ENCODE data around the gene RTBDN. TPM values are rescaled to one million over a fixed set of nuclear protein-coding genes. Genes with fewer than 3 reads are reported as not detected.
A peak's percentile ranks its signal among the peaks of the same experiment; 100 is the strongest.

Gene RTBDN
- total RNA-seq, 1 donor from 2014 or later: 4.8 TPM

GRCh38 chr19:12785431-12786031 is 48.8 kb downstream of the RTBDN start:
- Mint-ChIP-seq H3K4me1 (ENCODE audit: low read depth, unreplicated experiment) (peaks cover 14% of the 10 kb centered on the region), H3K36me3 (ENCODE audit: unreplicated experiment) (no peaks in the 10 kb centered on the region), H3K9me3 (ENCODE audit: unreplicated experiment) (peaks cover 4% of the 10 kb centered on the region), H3K27me3 (ENCODE audit: unreplicated experiment) (peaks cover 6% of the 10 kb centered on the region), H3K4me3 (ENCODE audit: unreplicated experiment) (no peak overlapping the region), H3K27ac (ENCODE audit: unreplicated experiment) (no peak overlapping the region)
- no peak for TF ChIP-seq CTCF (IDR thresholded peaks at IDR 0.05; ENCODE audit: partially characterized antibody, unreplicated experiment)
- no peak for DNase-seq

- Mint-ChIP-seq H3K36me3 (ENCODE audit: unreplicated experiment) (no peaks in the 10 kb centered on the region), H3K4me3 (ENCODE audit: unreplicated experiment) (no peak overlapping the region), H3K9me3 (ENCODE audit: unreplicated experiment) (peaks cover 2% of the 10 kb centered on the region), H3K27ac (ENCODE audit: unreplicated experiment) (no peak overlapping the region), H3K4me1 (ENCODE audit: low read depth, unreplicated experiment) (peaks cover 13% of the 10 kb centered on the region), H3K27me3 (ENCODE audit: unreplicated experiment) (peaks cover 6% of the 10 kb centered on the region)
- DNase-seq: no peak
- TF ChIP-seq CTCF (IDR thresholded peaks at IDR 0.05; ENCODE audit: partially characterized antibody, unreplicated experiment): no peak
Measured at GRCh38 chr19:12784871-12785430, 49.4 kb downstream of the RTBDN start.

GRCh38 chr19:12784394-12784870 is 49.9 kb downstream of the RTBDN start:
- Mint-ChIP-seq H3K36me3 (ENCODE audit: unreplicated experiment) (no peaks in the 10 kb centered on the region), H3K27me3 (ENCODE audit: unreplicated experiment) (peaks cover 6% of the 10 kb centered on the region), H3K4me1 (ENCODE audit: low read depth, unreplicated experiment) (peaks cover 15% of the 10 kb centered on the region), H3K9me3 (ENCODE audit: unreplicated experiment) (peaks cover 2% of the 10 kb centered on the region), H3K27ac (ENCODE audit: unreplicated experiment) (no peak overlapping the region), H3K4me3 (ENCODE audit: unreplicated experiment) (no peak overlapping the region)
- DNase-seq: no peak
- no peak for TF ChIP-seq CTCF (IDR thresholded peaks at IDR 0.05; ENCODE audit: partially characterized antibody, unreplicated experiment)

GRCh38 chr19:12783849-12784393 is 50.5 kb downstream of the RTBDN start:
- peak overlapping the region; percentile 76 for H3K4me3 Mint-ChIP-seq (ENCODE audit: unreplicated experiment)
- H3K9me3 Mint-ChIP-seq (ENCODE audit: unreplicated experiment): peaks cover 2% of the 10 kb centered on the region
- no peak for TF ChIP-seq CTCF (IDR thresholded peaks at IDR 0.05; ENCODE audit: partially characterized antibody, unreplicated experiment)
- H3K27ac Mint-ChIP-seq (ENCODE audit: unreplicated experiment): no peak overlapping the region
- H3K27me3 Mint-ChIP-seq (ENCODE audit: unreplicated experiment): peaks cover 4% of the 10 kb centered on the region
- H3K36me3 Mint-ChIP-seq (ENCODE audit: unreplicated experiment): no peaks in the 10 kb centered on the region
- no peak for DNase-seq
- H3K4me1 Mint-ChIP-seq (ENCODE audit: low read depth, unreplicated experiment): peaks cover 16% of the 10 kb centered on the region

- no peak for TF ChIP-seq CTCF (IDR thresholded peaks at IDR 0.05; ENCODE audit: partially characterized antibody, unreplicated experiment)
- H3K4me3 Mint-ChIP-seq (ENCODE audit: unreplicated experiment): peak overlapping the region; percentile 76
- peaks cover 17% of the 10 kb centered on the region for H3K4me1 Mint-ChIP-seq (ENCODE audit: low read depth, unreplicated experiment)
Measured at GRCh38 chr19:12783291-12783848, 51.0 kb downstream of the RTBDN start.

More at GRCh38 chr19:12783291-12783848, 51.0 kb downstream of the RTBDN start:
- Mint-ChIP-seq H3K27ac (ENCODE audit: unreplicated experiment) (peak overlapping the region; percentile 35), H3K27me3 (ENCODE audit: unreplicated experiment) (peaks cover 6% of the 10 kb centered on the region), H3K36me3 (ENCODE audit: unreplicated experiment) (no peaks in the 10 kb centered on the region), H3K9me3 (ENCODE audit: unreplicated experiment) (peaks cover 5% of the 10 kb centered on the region)
- DNase-seq: no peak
